DOHH2 (cell line): ENCODE data around the gene PRPF8.

Experiments used
- EZH2phosphoT487 ChIP-seq: fragments of 200-600 bp; sonication (generic); IDR thresholded peaks from 2 replicates; pipeline ENCODE4 v1.6.1; 2017; ENCODE audit warnings: borderline replicate concordance, mild to moderate bottlenecking, antibody characterized with exemption, low read length, moderate library complexity, mixed read lengths
- TF ChIP-seq, protein P1 (sequence below): fragments of 200-600 bp; sonication (generic); IDR thresholded peaks from one replicate; pipeline ENCODE4 v1.5.1; 2014; ENCODE audit warnings: antibody characterized with exemption, mild to moderate bottlenecking, low read depth, low read length; ENCODE audit not compliant: poor library complexity, severe bottlenecking

DNA sequence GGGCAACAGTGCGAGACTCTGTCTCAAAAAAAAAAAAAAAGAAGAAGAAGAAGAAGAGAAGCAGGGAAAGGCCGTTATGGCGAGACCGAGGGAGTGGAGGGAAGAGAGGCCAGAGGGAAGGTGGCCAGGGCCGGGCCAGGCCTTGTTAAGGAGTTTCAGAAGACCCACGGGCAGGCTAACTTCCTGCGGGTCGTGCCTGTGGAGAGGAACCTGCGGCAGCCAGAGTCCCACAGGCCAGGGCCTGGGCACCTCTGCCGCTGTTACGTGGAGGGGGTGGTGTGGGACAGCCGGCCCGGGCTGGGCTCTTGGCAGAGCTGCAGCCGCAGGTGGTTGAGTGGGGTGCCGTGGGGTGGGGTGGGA lies 45.3 kb upstream of the PRPF8 start:
- TF ChIP-seq, protein P1, sequence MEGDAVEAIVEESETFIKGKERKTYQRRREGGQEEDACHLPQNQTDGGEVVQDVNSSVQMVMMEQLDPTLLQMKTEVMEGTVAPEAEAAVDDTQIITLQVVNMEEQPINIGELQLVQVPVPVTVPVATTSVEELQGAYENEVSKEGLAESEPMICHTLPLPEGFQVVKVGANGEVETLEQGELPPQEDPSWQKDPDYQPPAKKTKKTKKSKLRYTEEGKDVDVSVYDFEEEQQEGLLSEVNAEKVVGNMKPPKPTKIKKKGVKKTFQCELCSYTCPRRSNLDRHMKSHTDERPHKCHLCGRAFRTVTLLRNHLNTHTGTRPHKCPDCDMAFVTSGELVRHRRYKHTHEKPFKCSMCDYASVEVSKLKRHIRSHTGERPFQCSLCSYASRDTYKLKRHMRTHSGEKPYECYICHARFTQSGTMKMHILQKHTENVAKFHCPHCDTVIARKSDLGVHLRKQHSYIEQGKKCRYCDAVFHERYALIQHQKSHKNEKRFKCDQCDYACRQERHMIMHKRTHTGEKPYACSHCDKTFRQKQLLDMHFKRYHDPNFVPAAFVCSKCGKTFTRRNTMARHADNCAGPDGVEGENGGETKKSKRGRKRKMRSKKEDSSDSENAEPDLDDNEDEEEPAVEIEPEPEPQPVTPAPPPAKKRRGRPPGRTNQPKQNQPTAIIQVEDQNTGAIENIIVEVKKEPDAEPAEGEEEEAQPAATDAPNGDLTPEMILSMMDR: no peak
- no peak for TF ChIP-seq EZH2phosphoT487
